Stimulated activated CD4-positive, alpha-beta T cell treated with anti-CD3 and anti-CD28 coated beads, Interleukin-4, amount 100 ng/mL, for 24 hours (primary cell): ENCODE results near the gene CARD14.
"Not testable (repeated sequence)": the region's sequence is repeated elsewhere in the genome, so short reads cannot be mapped to it uniquely, and the experiment has no call there.

Experiments used
- DNase-seq: peaks from one replicate; pipeline ENCODE4 v3.0.0-alpha.2; 2020

Gene CARD14

GRCh38 chr17:80227666-80228065 is 57.8 kb downstream of the CARD14 start:
- DNase-seq = no peak

GRCh38 chr17:80228477-80228876 is 58.6 kb downstream of the CARD14 start:
- no peak for DNase-seq

GRCh38 chr17:80229011-80229410 is 59.2 kb downstream of the CARD14 start:
- DNase-seq = no peak

GRCh38 chr17:80232438-80232837 is 62.6 kb downstream of the CARD14 start:
- no peak for DNase-seq

GRCh38 chr17:80233202-80233601 is 63.4 kb downstream of the CARD14 start:
- DNase-seq = no peak

- DNase-seq = no peak
Observed at GRCh38 chr17:80236911-80237310, 67.1 kb downstream of the CARD14 start.

- no peak for DNase-seq
Observed at GRCh38 chr17:80237386-80237785, 67.6 kb downstream of the CARD14 start.

- DNase-seq = no peak
Observed at GRCh38 chr17:80242505-80242904, 72.7 kb downstream of the CARD14 start.

- DNase-seq = no peak
Observed at GRCh38 chr17:80243526-80244433, 74.0 kb downstream of the CARD14 start.

GRCh38 chr17:80244448-80244847 is 74.6 kb downstream of the CARD14 start:
- not testable (repeated sequence) for DNase-seq

- no peak for DNase-seq
Observed at GRCh38 chr17:80244871-80245509, 75.2 kb downstream of the CARD14 start.

GRCh38 chr17:80245566-80246265 is 75.9 kb downstream of the CARD14 start:
- no peak for DNase-seq

GRCh38 chr17:80246266-80246681 is 76.4 kb downstream of the CARD14 start:
- no peak for DNase-seq

GRCh38 chr17:80246726-80247125 is 76.9 kb downstream of the CARD14 start:
- no peak for DNase-seq

- DNase-seq = no peak
Observed at GRCh38 chr17:80247561-80247960, 77.7 kb downstream of the CARD14 start.

GRCh38 chr17:80248001-80248893 is 78.4 kb downstream of the CARD14 start:
- DNase-seq = no peak

- DNase-seq = no peak
Observed at GRCh38 chr17:80248894-80249710, 79.3 kb downstream of the CARD14 start.

GRCh38 chr17:80251966-80252365 is 82.1 kb downstream of the CARD14 start:
- no peak for DNase-seq

- DNase-seq = peak; percentile 88
Observed at GRCh38 chr17:80252871-80253270, 83.0 kb downstream of the CARD14 start.

- DNase-seq = no peak
Observed at GRCh38 chr17:80253631-80254395, 84.0 kb downstream of the CARD14 start.
